Spleen (tissue), 7 donors: ENCODE measurements around the gene GNA14.

Experiments used
- POLR2A ChIP-seq, 3 donors: fragments of 450-650 bp; IDR thresholded peaks; one replicate each; pipeline ENCODE4 v1.5.1; 2017; ENCODE audit warnings: antibody characterized with exemption in 3 of 3, mild to moderate bottlenecking in 1 of 3
- POLR2AphosphoS5 ChIP-seq, 3 donors: sonication (generic); formaldehyde crosslinking; IDR thresholded peaks; one replicate each; pipeline ENCODE4 v1.5.1; 2017; ENCODE audit warnings: antibody characterized with exemption in 3 of 3
- TF ChIP-seq, protein P1 (sequence below), 11 experiments: fragments of 200-600 bp in 7 of 11; fragments of 450-650 bp in 4 of 11; sonication (generic) in 4 of 11; IDR thresholded peaks in 8 of 11; conservative IDR thresholded peaks in 3 of 11; 1 replicate in 7 of 11; 2 replicates in 4 of 11; pipeline versions ENCODE4 v1.4.0 to v1.8.0; 2016 to 2021; ENCODE audit warnings: antibody characterized with exemption in 11 of 11, inconsistent platforms in 4 of 11, mild to moderate bottlenecking in 1 of 11
- donor health status: DM: no; HTN: no; CAD: no; lungs with moderate emphysema.
- donor health status: DM: no; HTN: no; CAD: no.
- donor health status: DM: no; HTN: no; CAD: no.

DNA sequence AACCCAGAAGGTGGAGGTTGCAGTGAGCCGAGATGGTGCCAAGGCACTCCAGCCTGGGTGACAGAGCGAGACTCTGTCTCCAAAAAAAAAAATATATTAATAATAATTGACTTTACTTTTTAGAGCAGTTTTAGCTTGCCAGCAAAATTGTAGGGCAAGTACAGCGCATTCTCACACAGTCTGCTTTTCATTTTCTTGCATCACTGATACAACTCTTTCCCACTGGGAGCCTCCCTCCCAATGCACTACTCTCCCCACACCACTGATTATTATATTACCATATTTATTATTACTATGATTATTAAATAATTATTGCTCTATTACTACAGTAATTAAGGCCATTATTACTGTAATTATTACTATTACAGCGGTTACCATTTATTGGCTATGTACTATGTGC, 212.8 kb downstream of the GNA14 start:
- TF ChIP-seq, protein P1, sequence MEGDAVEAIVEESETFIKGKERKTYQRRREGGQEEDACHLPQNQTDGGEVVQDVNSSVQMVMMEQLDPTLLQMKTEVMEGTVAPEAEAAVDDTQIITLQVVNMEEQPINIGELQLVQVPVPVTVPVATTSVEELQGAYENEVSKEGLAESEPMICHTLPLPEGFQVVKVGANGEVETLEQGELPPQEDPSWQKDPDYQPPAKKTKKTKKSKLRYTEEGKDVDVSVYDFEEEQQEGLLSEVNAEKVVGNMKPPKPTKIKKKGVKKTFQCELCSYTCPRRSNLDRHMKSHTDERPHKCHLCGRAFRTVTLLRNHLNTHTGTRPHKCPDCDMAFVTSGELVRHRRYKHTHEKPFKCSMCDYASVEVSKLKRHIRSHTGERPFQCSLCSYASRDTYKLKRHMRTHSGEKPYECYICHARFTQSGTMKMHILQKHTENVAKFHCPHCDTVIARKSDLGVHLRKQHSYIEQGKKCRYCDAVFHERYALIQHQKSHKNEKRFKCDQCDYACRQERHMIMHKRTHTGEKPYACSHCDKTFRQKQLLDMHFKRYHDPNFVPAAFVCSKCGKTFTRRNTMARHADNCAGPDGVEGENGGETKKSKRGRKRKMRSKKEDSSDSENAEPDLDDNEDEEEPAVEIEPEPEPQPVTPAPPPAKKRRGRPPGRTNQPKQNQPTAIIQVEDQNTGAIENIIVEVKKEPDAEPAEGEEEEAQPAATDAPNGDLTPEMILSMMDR (IDR thresholded peaks at IDR 0.05 in 8 of 11, conservative IDR thresholded peaks at IDR 0.05 in 3 of 11): no peak
- TF ChIP-seq POLR2A (IDR thresholded peaks at IDR 0.05) (no peak), POLR2AphosphoS5 (IDR thresholded peaks at IDR 0.05) (no peak)
